ENCODE results near the gene CCDC61. TPM values are rescaled to one million over a fixed set of nuclear protein-coding genes. Genes with fewer than 3 reads are reported as not detected.

CCDC61 gene
- total and polyA plus RNA-seq, 2 donors from 2014 or later = 17.8 to 22.2 TPM

DNA sequence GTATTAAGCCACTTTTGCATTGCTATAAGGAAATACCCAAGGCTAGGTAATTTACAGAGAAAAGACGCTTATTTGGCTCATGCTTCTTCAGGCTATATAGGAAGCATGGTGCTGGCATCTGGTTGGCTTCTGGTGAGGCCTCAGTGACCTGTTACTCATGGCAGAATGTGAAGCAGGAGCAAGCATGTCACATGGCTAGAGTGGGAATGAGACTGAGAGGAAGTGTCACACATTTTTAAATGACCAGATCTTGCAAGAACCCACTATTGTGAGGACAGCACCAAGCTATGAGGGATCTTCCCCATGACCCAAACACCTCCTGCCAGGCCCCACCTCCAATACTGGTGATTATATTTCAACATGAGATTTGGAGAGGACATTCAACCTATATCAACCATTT lies 71.2 kb downstream of the CCDC61 start:
- no peaks in the 10 kb centered on the region for H3K4me1 ChIP-seq (ENCODE audit: control insufficient read depth in 2 of 3, insufficient read depth in 2 of 3, low read depth in 1 of 3, low read length in 3 of 3)
- intact Hi-C loops (cut with DNase I) = no loop called here
- no peak overlapping the region for H3K27ac ChIP-seq (ENCODE audit: low read depth in 2 of 2, low read length in 2 of 2)
- FAIRE-seq (no peak), DNase-seq (no peak)
- TF ChIP-seq, protein P1, sequence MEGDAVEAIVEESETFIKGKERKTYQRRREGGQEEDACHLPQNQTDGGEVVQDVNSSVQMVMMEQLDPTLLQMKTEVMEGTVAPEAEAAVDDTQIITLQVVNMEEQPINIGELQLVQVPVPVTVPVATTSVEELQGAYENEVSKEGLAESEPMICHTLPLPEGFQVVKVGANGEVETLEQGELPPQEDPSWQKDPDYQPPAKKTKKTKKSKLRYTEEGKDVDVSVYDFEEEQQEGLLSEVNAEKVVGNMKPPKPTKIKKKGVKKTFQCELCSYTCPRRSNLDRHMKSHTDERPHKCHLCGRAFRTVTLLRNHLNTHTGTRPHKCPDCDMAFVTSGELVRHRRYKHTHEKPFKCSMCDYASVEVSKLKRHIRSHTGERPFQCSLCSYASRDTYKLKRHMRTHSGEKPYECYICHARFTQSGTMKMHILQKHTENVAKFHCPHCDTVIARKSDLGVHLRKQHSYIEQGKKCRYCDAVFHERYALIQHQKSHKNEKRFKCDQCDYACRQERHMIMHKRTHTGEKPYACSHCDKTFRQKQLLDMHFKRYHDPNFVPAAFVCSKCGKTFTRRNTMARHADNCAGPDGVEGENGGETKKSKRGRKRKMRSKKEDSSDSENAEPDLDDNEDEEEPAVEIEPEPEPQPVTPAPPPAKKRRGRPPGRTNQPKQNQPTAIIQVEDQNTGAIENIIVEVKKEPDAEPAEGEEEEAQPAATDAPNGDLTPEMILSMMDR (IDR thresholded peaks at IDR 0.05; ENCODE audit: borderline replicate concordance, extremely low read depth, insufficient read depth) = no peak
- H3K4me3 ChIP-seq (ENCODE audit: low read length in 3 of 3) = no peak overlapping the region
- no peaks in the 10 kb centered on the region for H3K36me3 ChIP-seq (ENCODE audit: control insufficient read depth in 2 of 3, insufficient read depth in 3 of 3, low read length in 3 of 3)
- H3K27me3 ChIP-seq (ENCODE audit: control insufficient read depth, insufficient read depth, low read length) = no peaks in the 10 kb centered on the region
- no peaks in the 10 kb centered on the region for H3K9me3 ChIP-seq (ENCODE audit: control insufficient read depth in 2 of 3, insufficient read depth in 1 of 3, low read length in 3 of 3)
- H3K9ac ChIP-seq (ENCODE audit: low read length in 3 of 3) = no peak overlapping the region

DNA sequence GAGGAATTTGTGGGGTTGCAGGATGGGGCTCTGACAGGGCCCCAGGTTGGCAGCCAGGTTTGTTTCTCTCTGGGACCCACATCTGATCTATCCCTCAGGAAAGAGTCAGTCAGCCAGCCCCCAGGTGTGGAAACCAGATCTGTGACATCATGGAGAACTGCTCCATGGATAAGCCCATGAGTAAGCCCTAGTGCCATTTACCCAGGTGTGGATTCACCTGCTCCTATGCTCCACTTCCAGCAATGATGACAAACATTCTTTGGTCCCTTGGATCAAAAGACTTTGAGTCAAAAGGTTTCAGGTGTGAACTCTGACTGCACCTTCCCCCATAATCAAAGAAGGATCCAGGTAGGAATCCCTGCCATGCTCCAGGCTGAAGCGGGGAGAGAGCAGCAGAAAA lies 72.4 kb downstream of the CCDC61 start:
- Histone ChIP-seq H3K27me3 (ENCODE audit: control insufficient read depth, insufficient read depth, low read length) (no peaks in the 10 kb centered on the region), H3K27ac (ENCODE audit: low read depth in 2 of 2, low read length in 2 of 2) (no peak overlapping the region), H3K36me3 (ENCODE audit: control insufficient read depth in 2 of 3, insufficient read depth in 3 of 3, low read length in 3 of 3) (no peaks in the 10 kb centered on the region), H3K9ac (ENCODE audit: low read length in 3 of 3) (no peak overlapping the region), H3K4me3 (ENCODE audit: low read length in 3 of 3) (no peak overlapping the region), H3K4me1 (ENCODE audit: control insufficient read depth in 2 of 3, insufficient read depth in 2 of 3, low read depth in 1 of 3, low read length in 3 of 3) (no peaks in the 10 kb centered on the region), H3K9me3 (ENCODE audit: control insufficient read depth in 2 of 3, insufficient read depth in 1 of 3, low read length in 3 of 3) (no peaks in the 10 kb centered on the region)
- intact Hi-C loops (cut with DNase I) = no loop called here
- TF ChIP-seq, protein P1 (IDR thresholded peaks at IDR 0.05; ENCODE audit: borderline replicate concordance, extremely low read depth, insufficient read depth) = no peak
- no peak for FAIRE-seq
- DNase-seq = no peak

Small RNA genes within 50 kb of the gene (microRNA-seq; reads per million reads assigned to microRNA genes)
- 128 reads per million, percentile 56 among the genes with 10 or more reads in this experiment for gene MIR769

Other genes starting within 250 kb of the CCDC61 start
- 19.4 TPM for gene SIX5, start 226.2 kb upstream of the CCDC61 start, total RNA-seq
- gene SIX5, start 226.2 kb upstream of the CCDC61 start, polyA plus RNA-seq (ENCODE audit: insufficient read depth, low read depth, low replicate concordance) = 15.2 TPM
- 63.0 TPM for gene DMPK, start 213.0 kb upstream of the CCDC61 start, total RNA-seq
- 31.3 TPM for gene DMPK, start 213.0 kb upstream of the CCDC61 start, polyA plus RNA-seq (ENCODE audit: insufficient read depth, low read depth, low replicate concordance)
- 60.9 TPM for gene DMWD, start 202.6 kb upstream of the CCDC61 start, total RNA-seq
- gene DMWD, start 202.6 kb upstream of the CCDC61 start, polyA plus RNA-seq (ENCODE audit: insufficient read depth, low read depth, low replicate concordance) = 22.2 TPM
- gene RSPH6A, start 180.2 kb upstream of the CCDC61 start, total RNA-seq = 0.13 TPM
- gene RSPH6A, start 180.2 kb upstream of the CCDC61 start, polyA plus RNA-seq (ENCODE audit: insufficient read depth, low read depth, low replicate concordance) = not detected
- gene SYMPK, start 132.3 kb upstream of the CCDC61 start, total RNA-seq = 77.4 TPM
- 61.5 TPM for gene SYMPK, start 132.3 kb upstream of the CCDC61 start, polyA plus RNA-seq (ENCODE audit: insufficient read depth, low read depth, low replicate concordance)
- 3.7 TPM for gene FOXA3, start 131.1 kb upstream of the CCDC61 start, total RNA-seq
- 1.8 TPM for gene FOXA3, start 131.1 kb upstream of the CCDC61 start, polyA plus RNA-seq (ENCODE audit: insufficient read depth, low read depth, low replicate concordance)
- gene IRF2BP1, start 109.3 kb upstream of the CCDC61 start, total RNA-seq = 23.2 TPM
- gene IRF2BP1, start 109.3 kb upstream of the CCDC61 start, polyA plus RNA-seq (ENCODE audit: insufficient read depth, low read depth, low replicate concordance) = 18.2 TPM
- gene MYPOP, start 92.9 kb upstream of the CCDC61 start, total RNA-seq = 6.7 TPM
- gene MYPOP, start 92.9 kb upstream of the CCDC61 start, polyA plus RNA-seq (ENCODE audit: insufficient read depth, low read depth, low replicate concordance) = 11.7 TPM
- gene NANOS2, start 80.7 kb upstream of the CCDC61 start, total RNA-seq = not detected
- gene NANOS2, start 80.7 kb upstream of the CCDC61 start, polyA plus RNA-seq (ENCODE audit: insufficient read depth, low read depth, low replicate concordance) = not detected
- gene NOVA2, start 21.6 kb upstream of the CCDC61 start, total RNA-seq = 8.5 TPM
- 0.95 TPM for gene NOVA2, start 21.6 kb upstream of the CCDC61 start, polyA plus RNA-seq (ENCODE audit: insufficient read depth, low read depth, low replicate concordance)
- not detected for gene PGLYRP1, start 27.6 kb downstream of the CCDC61 start, total RNA-seq
- gene PGLYRP1, start 27.6 kb downstream of the CCDC61 start, polyA plus RNA-seq (ENCODE audit: insufficient read depth, low read depth, low replicate concordance) = not detected
- gene IGFL4, start 45.5 kb downstream of the CCDC61 start, total RNA-seq = not detected
- not detected for gene IGFL4, start 45.5 kb downstream of the CCDC61 start, polyA plus RNA-seq (ENCODE audit: insufficient read depth, low read depth, low replicate concordance)
- not detected for gene IGFL3, start 129.2 kb downstream of the CCDC61 start, total RNA-seq
- not detected for gene IGFL3, start 129.2 kb downstream of the CCDC61 start, polyA plus RNA-seq (ENCODE audit: insufficient read depth, low read depth, low replicate concordance)
- not detected for gene IGFL2, start 152.8 kb downstream of the CCDC61 start, total RNA-seq
- gene IGFL2, start 152.8 kb downstream of the CCDC61 start, polyA plus RNA-seq (ENCODE audit: insufficient read depth, low read depth, low replicate concordance) = not detected
- gene IGFL1, start 234.3 kb downstream of the CCDC61 start, total RNA-seq = not detected
- not detected for gene IGFL1, start 234.3 kb downstream of the CCDC61 start, polyA plus RNA-seq (ENCODE audit: insufficient read depth, low read depth, low replicate concordance)